Ovary (tissue), 1 donor: ENCODE data around the gene PRSS21.

Source experiments
- EP300 ChIP-seq: sonication (generic); formaldehyde crosslinking; IDR thresholded peaks from one replicate; pipeline ENCODE4 v1.6.1; 2017; ENCODE audit warnings: antibody characterized with exemption
- POLR2A ChIP-seq: fragments of 450-650 bp; IDR thresholded peaks from one replicate; pipeline ENCODE4 v1.6.1; 2017; ENCODE audit warnings: antibody characterized with exemption, mild to moderate bottlenecking, moderate library complexity

DNA sequence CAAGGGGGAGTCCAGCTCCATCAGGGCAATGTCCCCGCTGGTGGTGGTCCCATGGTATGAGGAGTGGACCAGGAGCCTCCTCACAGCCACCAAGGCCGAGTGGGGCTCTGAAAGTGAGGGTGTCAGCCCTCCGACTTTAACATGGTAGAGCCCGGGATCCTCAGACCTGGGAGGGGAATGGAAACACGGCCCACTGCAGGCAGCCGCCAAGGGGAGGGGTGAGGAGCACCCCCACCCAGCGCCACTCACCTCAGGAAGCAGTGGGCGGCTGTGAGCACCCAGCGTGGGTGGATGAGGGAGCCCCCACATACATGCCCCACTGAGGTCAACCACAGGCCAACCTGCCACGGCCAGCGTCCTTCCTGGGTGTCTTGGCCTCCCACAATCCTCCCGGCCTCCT, 23.9 kb downstream of the PRSS21 start:
- TF ChIP-seq EP300, result no peak
- no peak for TF ChIP-seq POLR2A
